CD4-positive, CD25-positive, alpha-beta regulatory T cell (primary cell): ENCODE results near the gene ITGB2. TPM values are rescaled to one million over a fixed set of nuclear protein-coding genes. Genes with fewer than 3 reads are reported as not detected.
"Not testable (repeated sequence)": the region's sequence is repeated elsewhere in the genome, so short reads cannot be mapped to it uniquely, and the experiment has no call there.

Experiments
- ATAC-seq, 2 donors: fragments of 150-1000 bp; cut with Tn5 transposase; one replicate each; pipeline ENCODE4 v1.10.0; 2021; ENCODE audit warnings: low read depth in 2 of 2, moderate number of reproducible peaks in 2 of 2, moderate library complexity in 1 of 2
- DNase-seq, 3 donors: peaks; one replicate each; pipeline versions ENCODE4 v3.0.0 to v3.0.0-alpha.2; 2012 to 2022; ENCODE audit warnings: mixed read lengths in 1 of 3
- H3K27ac ChIP-seq: one replicate; pipeline ENCODE4 v1.7.0; 2013; ENCODE audit warnings: mild to moderate bottlenecking, low read length; ENCODE audit not compliant: insufficient read depth, poor library complexity, severe bottlenecking
- H3K27me3 ChIP-seq: one replicate; pipeline ENCODE4 v1.7.0; 2013; ENCODE audit warnings: low read length; ENCODE audit not compliant: control insufficient read depth, insufficient read depth
- H3K36me3 ChIP-seq: one replicate; pipeline ENCODE4 v1.7.0; 2013; ENCODE audit warnings: mild to moderate bottlenecking, low read length, moderate library complexity; ENCODE audit not compliant: control insufficient read depth, insufficient read depth
- H3K4me1 ChIP-seq: 2 replicates; pipeline ENCODE4 v1.7.0; 2013; ENCODE audit warnings: mild to moderate bottlenecking, low read length; ENCODE audit not compliant: insufficient read depth, control insufficient read depth, poor library complexity, severe bottlenecking
- H3K4me3 ChIP-seq: one replicate; pipeline ENCODE4 v1.7.0; 2013; ENCODE audit warnings: low read depth, mild to moderate bottlenecking, low read length, moderate library complexity
- H3K9me3 ChIP-seq, 2 experiments: 1 replicate in 1 of 2; 2 replicates in 1 of 2; pipeline ENCODE4 v1.7.0; 2013; ENCODE audit warnings: low read length in 2 of 2, mild to moderate bottlenecking in 1 of 2, moderate library complexity in 1 of 2; ENCODE audit not compliant: control insufficient read depth in 2 of 2
- H3K27ac Mint-ChIP-seq, 3 donors: one replicate each; pipeline ENCODE4 v1.8.0; 2020 to 2022; ENCODE audit warnings: mild to moderate bottlenecking in 3 of 3, mixed read lengths in 3 of 3, moderate library complexity in 2 of 3
- H3K27me3 Mint-ChIP-seq: one replicate; pipeline ENCODE4 v1.8.0; 2022; ENCODE audit warnings: mild to moderate bottlenecking, mixed read lengths
- H3K36me3 Mint-ChIP-seq: one replicate; pipeline ENCODE4 v1.8.0; 2020; ENCODE audit warnings: mixed read lengths
- H3K4me1 Mint-ChIP-seq, 4 donors: one replicate each; pipeline ENCODE4 v1.8.0; 2020 to 2022; ENCODE audit warnings: mixed read lengths in 4 of 4, mild to moderate bottlenecking in 1 of 4
- H3K4me3 Mint-ChIP-seq, 4 donors: one replicate each; pipeline ENCODE4 v1.8.0; 2020 to 2022; ENCODE audit warnings: mild to moderate bottlenecking in 4 of 4, mixed read lengths in 4 of 4, moderate library complexity in 3 of 4
- H3K9me3 Mint-ChIP-seq, 7 donors: one replicate each; pipeline ENCODE4 v1.8.0; 2020 to 2022; ENCODE audit warnings: mixed read lengths in 7 of 7, mild to moderate bottlenecking in 3 of 7, moderate library complexity in 2 of 7
- polyA plus RNA-seq, 4 donors: library from polyadenylated mRNA; unstranded; fragments of 300-500 nt; fragmentation: Illumina TruSeq; gene quantifications; one replicate each; pipeline ENCODE4 v1.2.3, GENCODE V29; 2021
- total RNA-seq: library from RNA; stranded (reverse); gene quantifications from one replicate; pipeline ENCODE4 v1.2.3, GENCODE V29; 2022

Gene ITGB2
- total and polyA plus RNA-seq, 5 donors from 2014 or later = 411 to 519 (median 425) TPM

DNA sequence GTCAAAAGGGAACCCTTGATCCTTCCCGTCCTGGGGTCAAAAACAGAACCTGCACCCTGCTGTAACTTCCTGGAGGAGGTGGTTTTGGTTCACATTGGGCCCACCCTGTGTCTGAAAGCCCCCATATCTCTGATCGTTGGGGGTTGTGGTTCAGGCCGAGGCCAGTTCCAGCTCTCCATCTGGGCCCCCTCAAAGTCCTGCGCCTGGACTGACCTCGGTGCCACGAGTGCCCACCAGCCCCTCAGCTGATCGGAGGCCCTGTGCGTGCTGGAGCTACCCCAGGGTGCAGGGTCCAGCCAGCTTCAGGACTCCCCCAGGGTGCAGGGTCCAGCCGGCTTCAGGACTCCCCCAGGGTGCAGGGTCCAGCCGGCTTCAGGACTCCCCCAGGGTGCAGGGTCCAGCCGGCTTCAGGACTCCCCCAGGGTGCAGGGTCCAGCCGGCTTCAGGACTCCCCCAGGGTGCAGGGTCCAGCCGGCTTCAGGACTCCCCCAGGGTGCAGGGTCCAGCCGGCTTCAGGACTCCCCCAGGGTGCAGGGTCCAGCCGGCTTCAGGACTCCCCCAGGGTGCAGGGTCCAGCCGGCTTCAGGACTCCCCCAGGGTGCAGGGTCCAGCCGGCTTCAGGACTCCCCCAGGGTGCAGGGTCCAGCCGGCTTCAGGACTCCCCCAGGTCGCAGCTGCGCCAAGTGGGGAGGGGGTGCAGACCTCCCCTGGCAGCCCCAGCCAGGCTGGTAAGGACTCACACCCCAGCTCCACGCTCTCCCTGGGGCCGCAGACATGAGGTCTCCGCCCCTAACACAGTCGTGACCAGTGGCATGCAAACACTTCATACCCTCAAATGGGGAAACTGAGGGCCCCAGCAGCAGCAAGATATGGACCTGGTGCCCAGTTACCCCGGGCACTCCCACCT is 7.9 kb downstream of the ITGB2 start:
- peaks cover 33% of the 10 kb centered on the region for H3K36me3 ChIP-seq
- not testable (repeated sequence) for H3K9me3 Mint-ChIP-seq, H3K27me3 Mint-ChIP-seq, DNase-seq, H3K9me3 ChIP-seq, ATAC-seq, H3K27me3 ChIP-seq
- H3K4me3 Mint-ChIP-seq = peak overlapping the region; percentile 65 to 91 (median 84)
- peaks cover 79% of the 10 kb centered on the region for H3K4me1 ChIP-seq
- H3K27ac ChIP-seq = peak overlapping the region; percentile 86
- peak overlapping the region; percentile 94 to 95 (median 94) for H3K27ac Mint-ChIP-seq
- H3K4me3 ChIP-seq = peak overlapping the region; percentile 57
- H3K4me1 Mint-ChIP-seq = peaks cover 9 to 90% (median 49%) of the 10 kb centered on the region in 4 donors
- peaks cover 18% of the 10 kb centered on the region for H3K36me3 Mint-ChIP-seq

DNA sequence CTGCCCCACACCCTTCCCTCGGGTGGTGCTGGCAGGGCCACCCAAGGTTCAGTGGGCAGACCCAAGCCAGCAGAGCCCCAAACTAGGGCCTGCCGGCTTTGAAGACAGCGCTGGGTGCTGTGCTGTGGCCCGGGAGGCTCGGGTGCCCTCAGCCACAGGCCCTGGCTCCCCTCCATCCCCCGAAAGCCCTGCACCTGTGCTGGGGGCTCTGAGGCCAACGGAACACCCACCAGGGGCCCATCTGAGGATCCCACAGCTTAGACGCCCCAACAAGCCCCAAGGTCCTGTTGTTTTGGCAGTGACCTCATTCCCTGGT is 8.6 kb downstream of the ITGB2 start:
- Histone ChIP-seq H3K9me3 (no peaks in the 10 kb centered on the region), H3K27ac (peak overlapping the region; percentile 86), H3K4me3 (peak overlapping the region; percentile 57), H3K4me1 (peaks cover 73% of the 10 kb centered on the region), H3K27me3 (no peaks in the 10 kb centered on the region), H3K36me3 (peaks cover 33% of the 10 kb centered on the region)
- peak overlapping the region; percentile 83 to 93 (median 88) for H3K4me3 Mint-ChIP-seq
- DNase-seq (no peak), ATAC-seq (no peak)
- H3K4me1 Mint-ChIP-seq = peaks cover 9 to 83% (median 43%) of the 10 kb centered on the region in 4 donors
- H3K27ac Mint-ChIP-seq = peak overlapping the region; percentile 94 to 95 (median 94)
- H3K36me3 Mint-ChIP-seq = peaks cover 13% of the 10 kb centered on the region
- no peaks in the 10 kb centered on the region for H3K27me3 Mint-ChIP-seq
- H3K9me3 Mint-ChIP-seq = no peaks in the 10 kb centered on the region

DNA sequence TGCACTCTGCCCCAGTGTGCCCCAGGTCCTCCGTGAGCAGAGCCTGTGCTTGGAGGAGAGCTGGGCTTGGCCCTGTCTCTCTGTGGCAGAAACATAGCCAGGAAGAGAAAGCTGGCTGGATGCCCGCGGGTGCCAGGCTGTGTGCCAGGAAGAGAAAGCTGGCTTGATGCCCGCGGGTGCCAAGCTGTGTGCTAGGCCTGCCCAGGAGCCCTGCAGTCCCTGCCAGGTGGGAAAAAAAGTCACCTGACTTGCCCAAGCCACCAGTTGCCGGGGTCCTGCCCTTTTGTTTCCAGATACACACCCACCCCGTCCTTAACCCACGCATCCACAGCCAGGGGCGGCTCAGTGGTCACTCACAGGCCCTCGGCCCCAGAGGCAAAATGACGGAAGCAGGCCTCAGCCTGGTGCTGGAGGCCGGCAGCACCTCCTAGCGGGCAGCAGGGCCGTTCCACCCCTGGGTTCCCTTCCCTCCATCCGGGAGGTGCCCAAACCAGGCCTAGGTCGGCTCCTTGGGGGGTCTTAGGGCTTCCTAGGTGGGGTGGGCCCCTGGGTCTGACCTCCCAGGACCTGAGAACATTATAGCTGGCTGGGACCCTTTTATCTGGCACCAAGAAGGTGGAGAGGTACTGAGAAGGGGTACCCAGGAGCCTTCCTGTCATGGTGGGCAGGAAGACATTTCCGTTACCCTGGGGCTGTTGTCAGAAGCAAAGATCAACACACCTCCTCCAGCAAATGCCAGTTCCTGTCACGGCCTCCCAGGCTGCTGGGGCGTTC is 9.1 kb downstream of the ITGB2 start:
- Histone ChIP-seq H3K27me3 (no peaks in the 10 kb centered on the region), H3K4me1 (peaks cover 67% of the 10 kb centered on the region), H3K9me3 (no peaks in the 10 kb centered on the region), H3K27ac (peak overlapping the region; percentile 86), H3K4me3 (peak overlapping the region; percentile 57), H3K36me3 (peaks cover 35% of the 10 kb centered on the region)
- peaks cover 11% of the 10 kb centered on the region for H3K36me3 Mint-ChIP-seq
- peak; percentile 29 to 92 (median 73) for DNase-seq
- peak overlapping the region; percentile 94 to 95 (median 94) for H3K27ac Mint-ChIP-seq
- H3K4me3 Mint-ChIP-seq = peak overlapping the region; percentile 83 to 93 (median 88)
- peak; percentile 72 for ATAC-seq
- H3K27me3 Mint-ChIP-seq = no peaks in the 10 kb centered on the region
- no peaks in the 10 kb centered on the region for H3K9me3 Mint-ChIP-seq
- peaks cover 3 to 79% (median 38%) of the 10 kb centered on the region in 4 donors for H3K4me1 Mint-ChIP-seq

GRCh38 chr21:44911068-44911383 is 9.7 kb downstream of the ITGB2 start:
- peaks cover 62% of the 10 kb centered on the region for H3K4me1 ChIP-seq
- H3K4me3 ChIP-seq = peak overlapping the region; percentile 43
- Mint-ChIP-seq H3K36me3 (peaks cover 13% of the 10 kb centered on the region), H3K4me1 (peaks cover 3 to 79% (median 34%) of the 10 kb centered on the region in 4 donors), H3K27ac (peak overlapping the region; percentile 94 to 95 (median 94)), H3K9me3 (no peaks in the 10 kb centered on the region), H3K4me3 (peak overlapping the region; percentile 83 to 93 (median 88)), H3K27me3 (no peaks in the 10 kb centered on the region)
- H3K9me3 ChIP-seq = no peaks in the 10 kb centered on the region
- no peak for DNase-seq
- H3K27ac ChIP-seq = peak overlapping the region; percentile 86
- ATAC-seq = no peak
- no peaks in the 10 kb centered on the region for H3K27me3 ChIP-seq
- H3K36me3 ChIP-seq = peaks cover 38% of the 10 kb centered on the region

- ATAC-seq = no peak
- Mint-ChIP-seq H3K27ac (peak overlapping the region; percentile 94 to 95 (median 94)), H3K27me3 (no peaks in the 10 kb centered on the region), H3K36me3 (peaks cover 13% of the 10 kb centered on the region), H3K9me3 (no peaks in the 10 kb centered on the region), H3K4me3 (peak overlapping the region in 3 of 4 donors; percentile 48 to 91 (median 83)), H3K4me1 (peaks cover 3 to 75% (median 30%) of the 10 kb centered on the region in 4 donors)
- no peaks in the 10 kb centered on the region for H3K27me3 ChIP-seq
- DNase-seq = no peak
- peaks cover 36% of the 10 kb centered on the region for H3K36me3 ChIP-seq
- H3K9me3 ChIP-seq = no peaks in the 10 kb centered on the region
- peaks cover 57% of the 10 kb centered on the region for H3K4me1 ChIP-seq
- peak overlapping the region; percentile 43 for H3K4me3 ChIP-seq
- peak overlapping the region; percentile 86 for H3K27ac ChIP-seq
Observed at GRCh38 chr21:44910229-44911067, 10.3 kb downstream of the ITGB2 start.

- Histone ChIP-seq H3K9me3 (no peaks in the 10 kb centered on the region), H3K4me3 (no peak overlapping the region), H3K27ac (peak overlapping the region; percentile 33), H3K36me3 (peaks cover 43% of the 10 kb centered on the region), H3K27me3 (no peaks in the 10 kb centered on the region), H3K4me1 (peaks cover 50% of the 10 kb centered on the region)
- Mint-ChIP-seq H3K9me3 (no peaks in the 10 kb centered on the region), H3K27me3 (no peaks in the 10 kb centered on the region), H3K4me1 (peaks cover 3 to 72% (median 27%) of the 10 kb centered on the region in 4 donors), H3K36me3 (peaks cover 13% of the 10 kb centered on the region), H3K27ac (peak overlapping the region; percentile 65 to 95 (median 91)), H3K4me3 (peak overlapping the region in 3 of 4 donors; percentile 11 to 46 (median 41))
- ATAC-seq = no peak
- DNase-seq = no peak
Observed at GRCh38 chr21:44909719-44910118, 11.0 kb downstream of the ITGB2 start.

DNA sequence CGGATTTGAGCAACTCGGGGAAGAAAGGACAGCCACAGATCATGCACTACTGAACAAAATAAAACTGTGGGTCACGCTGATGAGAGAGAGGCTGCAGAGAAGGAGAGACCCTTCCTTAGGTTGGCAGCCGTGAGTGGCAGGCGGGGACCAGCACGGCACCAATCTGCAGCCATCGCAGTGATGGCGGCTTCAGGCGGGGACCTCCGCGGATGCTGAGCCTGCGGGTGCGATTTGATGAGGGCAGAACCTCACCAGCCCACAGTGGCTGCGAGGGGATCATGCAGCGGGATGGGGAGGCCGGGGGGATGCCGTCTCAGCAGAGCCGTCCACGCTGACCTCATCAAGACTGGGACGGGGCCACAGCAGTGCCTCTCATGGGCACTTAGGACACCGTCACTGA is 11.8 kb downstream of the ITGB2 start:
- no peaks in the 10 kb centered on the region for H3K27me3 Mint-ChIP-seq
- Histone ChIP-seq H3K9me3 (no peaks in the 10 kb centered on the region), H3K36me3 (peaks cover 50% of the 10 kb centered on the region), H3K4me1 (peaks cover 42% of the 10 kb centered on the region), H3K4me3 (no peak overlapping the region), H3K27ac (no peak overlapping the region), H3K27me3 (no peaks in the 10 kb centered on the region)
- H3K9me3 Mint-ChIP-seq = no peaks in the 10 kb centered on the region
- ATAC-seq (no peak), DNase-seq (no peak)
- peak overlapping the region in 1 of 3 donors; percentile 95 for H3K27ac Mint-ChIP-seq
- peaks cover 9 to 71% (median 24%) of the 10 kb centered on the region in 4 donors for H3K4me1 Mint-ChIP-seq
- H3K4me3 Mint-ChIP-seq = peak overlapping the region in 3 of 4 donors; percentile 35 to 76 (median 56)
- peaks cover 21% of the 10 kb centered on the region for H3K36me3 Mint-ChIP-seq
